CD4-positive, alpha-beta T cell treated with Interleukin-2 at 100 ng/mL for 4 hours (primary cell): ENCODE results near the gene PCSK6.
"Not testable (repeated sequence)": the region's sequence is repeated elsewhere in the genome, so short reads cannot be mapped to it uniquely, and the experiment has no call there.

Experiments used
- DNase-seq: peaks from one replicate; pipeline ENCODE4 v3.0.0-alpha.2; 2020; ENCODE audit warnings: low spot score

PCSK6 gene

GRCh38 chr15:101307897-101308603 lies 181.5 kb downstream of the PCSK6 start:
- DNase-seq: no peak

- DNase-seq: no peak
Measured at GRCh38 chr15:101307048-101307896, 182.2 kb downstream of the PCSK6 start.

DNA sequence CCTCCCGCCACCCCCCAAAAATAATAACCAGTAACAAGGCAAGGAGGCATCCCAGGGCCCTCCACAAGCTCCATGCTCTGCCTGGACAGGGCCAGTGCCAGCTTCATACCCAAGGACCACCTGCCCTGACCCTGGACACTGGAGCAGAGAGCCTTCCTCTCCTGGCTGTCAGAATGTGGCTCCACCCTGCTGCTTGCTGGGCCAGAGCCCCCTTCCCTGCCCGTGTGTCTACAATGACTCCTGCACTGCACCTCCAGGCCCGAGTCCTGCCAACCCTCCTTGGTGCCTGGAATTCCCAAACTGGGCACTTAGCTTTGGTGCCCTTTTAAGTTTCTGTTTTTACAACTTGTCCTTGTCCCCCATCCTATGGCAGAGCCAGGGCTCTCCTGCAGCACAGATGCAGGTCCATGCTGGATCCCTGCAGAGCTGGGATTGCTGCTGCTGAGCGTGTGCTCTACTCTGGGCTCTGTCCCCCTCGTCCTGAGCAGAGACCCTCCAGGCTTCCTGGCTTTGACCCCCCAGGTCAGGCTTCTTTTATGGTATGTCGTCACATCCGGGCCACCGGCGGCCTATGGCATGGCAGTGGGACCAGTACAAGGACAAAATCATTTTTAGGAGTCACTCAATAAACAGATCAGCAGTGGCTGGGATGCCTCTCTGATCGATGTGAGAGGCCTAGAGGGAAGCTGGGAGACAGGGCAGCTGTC lies 183.0 kb downstream of the PCSK6 start:
- no peak for DNase-seq

GRCh38 chr15:101305820-101306255 lies 183.7 kb downstream of the PCSK6 start:
- no peak for DNase-seq

- DNase-seq: no peak
Measured at GRCh38 chr15:101303408-101303807, 186.1 kb downstream of the PCSK6 start.

- DNase-seq: no peak
Measured at GRCh38 chr15:101296418-101297405, 192.8 kb downstream of the PCSK6 start.

- no peak for DNase-seq
Measured at GRCh38 chr15:101295607-101296161, 193.8 kb downstream of the PCSK6 start.

GRCh38 chr15:101294731-101295606 lies 194.5 kb downstream of the PCSK6 start, which contains the start of gene SNRPA1:
Gene SNRPA1, minus strand, starts transcription at chr15:101295248. Its CDS starts 70 bp downstream, at chr15:101295178.
- DNase-seq: peak; percentile 96

GRCh38 chr15:101293122-101293521 lies 196.4 kb downstream of the PCSK6 start:
- DNase-seq: peak; percentile 9

- DNase-seq: peak; percentile 66
Measured at GRCh38 chr15:101288905-101289513, 200.5 kb downstream of the PCSK6 start.

DNA sequence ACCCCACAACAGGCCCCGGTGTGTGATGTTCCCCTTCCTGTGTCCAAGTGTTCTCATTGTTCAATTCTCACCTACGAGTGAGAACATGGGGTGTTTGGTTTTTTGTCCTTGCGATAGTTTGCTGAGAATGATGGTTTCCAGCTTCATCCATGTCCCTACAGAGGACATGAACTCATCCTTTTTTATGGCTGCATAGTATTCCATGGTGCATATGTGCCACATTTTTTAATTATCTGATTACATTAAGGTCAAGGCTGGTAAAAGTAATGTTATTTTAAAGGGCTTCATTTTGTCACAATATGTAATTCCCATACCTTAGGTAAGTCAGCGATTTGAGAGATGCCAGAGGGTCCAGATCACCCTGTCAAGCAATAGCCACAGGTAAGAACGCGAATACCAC lies 202.2 kb downstream of the PCSK6 start:
- DNase-seq: not testable (repeated sequence)

GRCh38 chr15:101286471-101287114 lies 202.9 kb downstream of the PCSK6 start:
- no peak for DNase-seq

DNA sequence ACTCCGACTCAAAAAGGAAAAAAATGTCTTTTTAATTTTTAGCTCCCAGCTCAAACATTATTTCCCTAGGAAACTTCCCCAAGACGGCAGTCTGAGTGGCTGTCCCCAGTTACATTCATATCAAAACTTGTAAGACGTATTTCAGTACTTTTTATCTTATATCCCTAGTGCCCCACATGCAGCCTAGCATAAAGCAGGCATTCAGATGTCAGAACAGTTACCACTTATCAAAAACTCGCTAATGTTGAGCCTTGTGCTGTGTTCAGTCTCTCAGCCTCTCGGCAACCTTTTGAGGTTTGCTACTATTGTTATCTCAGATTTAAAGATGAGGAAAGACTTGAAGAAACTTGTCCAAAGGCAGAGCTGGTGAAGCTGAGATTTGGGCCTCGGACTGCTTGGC lies 205.6 kb downstream of the PCSK6 start:
- no peak for DNase-seq

DNA sequence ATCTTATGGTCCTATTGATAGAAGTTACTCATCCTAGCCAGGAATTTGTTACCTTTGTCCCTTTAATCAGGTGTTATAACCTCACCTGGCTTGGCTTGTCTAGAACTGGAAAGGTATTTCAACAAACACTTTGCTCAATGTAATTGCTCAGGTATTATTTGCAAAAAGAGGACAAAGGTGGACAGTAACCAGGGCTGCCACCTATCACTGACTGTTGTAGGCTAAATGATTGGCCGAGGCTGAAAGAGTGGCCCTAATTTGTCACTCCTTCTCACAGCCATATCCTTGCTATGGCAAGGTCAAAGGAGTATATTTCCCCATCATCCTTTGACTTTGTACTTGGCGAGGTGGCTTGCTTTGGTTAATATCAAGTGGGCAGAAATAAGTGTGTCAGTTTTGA lies 209.5 kb downstream of the PCSK6 start:
- DNase-seq: no peak

DNA sequence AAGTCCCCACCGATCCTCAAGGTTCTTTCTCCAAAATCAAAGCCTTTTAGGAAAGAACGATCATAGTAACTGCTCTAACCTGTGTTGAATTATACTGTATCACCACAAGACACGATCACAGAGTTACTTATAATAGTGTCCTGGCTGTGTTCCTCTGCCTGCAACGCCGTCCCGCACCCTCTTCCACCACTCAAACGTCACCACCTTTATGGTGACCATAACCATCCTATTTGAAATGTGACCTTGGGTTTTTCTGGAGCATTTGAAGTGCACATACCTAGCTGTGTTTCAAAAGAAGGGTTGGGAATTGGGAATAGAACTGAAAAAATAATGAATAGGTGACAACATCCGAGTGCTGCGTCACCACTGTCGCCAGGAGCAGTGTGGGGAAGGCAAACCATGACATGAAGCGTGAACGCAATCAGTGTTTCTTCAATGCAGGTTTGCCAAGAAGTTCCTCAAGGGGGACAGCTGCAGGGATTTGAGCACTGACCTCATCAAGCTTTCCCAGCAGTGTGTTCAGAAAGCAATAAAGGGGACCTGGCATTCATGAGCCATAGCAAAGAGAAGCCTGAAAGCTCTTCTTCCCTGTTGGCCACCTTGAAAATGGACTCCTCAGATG lies 211.5 kb downstream of the PCSK6 start:
- DNase-seq: no peak

GRCh38 chr15:101277038-101277822 lies 212.3 kb downstream of the PCSK6 start, which contains the start of gene SELENOS:
Gene SELENOS, minus strand, starts transcription at chr15:101277485. Its CDS starts 68 bp downstream, at chr15:101277417.
- peak; percentile 80 for DNase-seq

DNA sequence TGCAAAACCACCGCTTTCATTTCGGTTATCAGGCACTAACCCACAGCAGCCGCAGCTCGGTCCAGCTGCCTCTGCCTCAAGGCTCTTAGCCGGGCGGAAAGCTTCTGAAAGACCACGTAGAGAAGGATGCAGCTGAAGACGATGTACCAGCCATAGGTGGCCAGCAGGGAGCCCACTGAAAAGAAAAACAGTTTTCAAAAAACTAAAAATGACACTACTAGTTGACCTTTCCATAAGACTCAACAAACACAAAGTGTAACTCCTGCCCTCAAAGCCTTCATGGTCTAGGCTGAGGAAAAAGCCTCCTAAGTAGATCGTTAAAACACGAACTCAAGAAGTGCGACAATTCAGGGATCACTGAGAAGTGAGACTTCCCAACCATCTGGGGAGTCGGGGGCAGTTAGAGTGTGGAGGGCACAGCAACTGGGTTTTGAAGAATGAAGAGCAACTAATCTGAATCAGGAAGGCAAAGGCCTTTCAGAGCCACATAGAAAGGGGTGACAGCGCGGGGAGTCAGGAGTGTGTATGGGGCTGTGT lies 212.9 kb downstream of the PCSK6 start:
- DNase-seq: peak; percentile 22
